HG02763 (cell line): ENCODE data around the gene YIPF5.

ENCODE experiments used
- ATAC-seq: cut with Tn5 transposase; IDR thresholded peaks from one replicate; pipeline ENCODE4 v1.9.1; 2021; ENCODE audit warnings: mild to moderate bottlenecking, moderate library complexity; ENCODE audit not compliant: unreplicated experiment

Gene YIPF5

GRCh38 chr5:144128844-144129243 lies 41.6 kb downstream of the YIPF5 start:
- no peak for ATAC-seq

GRCh38 chr5:144126707-144127106 lies 43.8 kb downstream of the YIPF5 start:
- no peak for ATAC-seq

GRCh38 chr5:144125163-144125726 lies 45.2 kb downstream of the YIPF5 start:
- no peak for ATAC-seq

GRCh38 chr5:144122641-144123040 lies 47.8 kb downstream of the YIPF5 start:
- no peak for ATAC-seq

- no peak for ATAC-seq
Observed at GRCh38 chr5:144122081-144122480, 48.4 kb downstream of the YIPF5 start.

- no peak for ATAC-seq
Observed at GRCh38 chr5:144121577-144121976, 48.9 kb downstream of the YIPF5 start.

GRCh38 chr5:144120661-144121180 lies 49.7 kb downstream of the YIPF5 start:
- no peak for ATAC-seq

- no peak for ATAC-seq
Observed at GRCh38 chr5:144117412-144117811, 53.0 kb downstream of the YIPF5 start.

- ATAC-seq, result no peak
Observed at GRCh38 chr5:144114571-144114970, 55.9 kb downstream of the YIPF5 start.
